GM13976 (cell line): Measurements from ENCODE around the gene TNRC6C.
"Not testable (repeated sequence)": the region's sequence is repeated elsewhere in the genome, so short reads cannot be mapped to it uniquely, and the experiment has no call there.

Source experiments
- DNase-seq: peaks from one replicate; pipeline ENCODE4 v3.0.0; 2012; ENCODE audit warnings: low spot score
- in situ Hi-C: fragments of 300-500 bp; cut with MboI; formaldehyde crosslinking; loops from one replicate; pipeline ENCODE4 v1.12.0; 2022; ENCODE audit warnings: low sequenced_read_pairs, mixed read lengths, inconsistent platforms; ENCODE audit not compliant: unreplicated experiment
- TF ChIP-seq, protein P1 (sequence below): IDR thresholded peaks from 2 replicates; pipeline ENCODE4 v1.5.1; 2012; ENCODE audit warnings: borderline replicate concordance, mild to moderate bottlenecking; ENCODE audit not compliant: insufficient read depth; ENCODE audit errors: extremely low read depth, missing control alignments, control extremely low read depth

The TNRC6C gene

DNA sequence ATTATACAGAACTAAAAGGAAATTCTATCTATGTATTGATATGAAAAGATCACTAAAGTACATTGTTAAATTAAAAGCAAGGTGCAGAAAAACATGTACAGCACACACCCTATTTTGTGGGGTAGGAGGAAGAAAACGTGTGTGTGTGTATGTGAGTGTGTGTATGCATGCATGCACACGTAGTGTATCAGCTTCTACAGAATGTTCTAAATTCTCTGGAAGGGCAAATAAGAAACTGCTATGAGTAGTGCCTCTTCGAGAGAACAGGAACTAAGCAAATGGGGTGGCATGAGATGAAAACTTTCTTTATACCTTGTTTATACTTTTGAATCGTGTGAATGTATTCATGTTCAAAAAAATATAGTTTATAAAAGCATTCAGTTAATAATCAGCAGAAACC, 111.2 kb downstream of the TNRC6C start:
- DNase-seq: no peak
- in situ Hi-C loops: no loop called here
- TF ChIP-seq, protein P1, sequence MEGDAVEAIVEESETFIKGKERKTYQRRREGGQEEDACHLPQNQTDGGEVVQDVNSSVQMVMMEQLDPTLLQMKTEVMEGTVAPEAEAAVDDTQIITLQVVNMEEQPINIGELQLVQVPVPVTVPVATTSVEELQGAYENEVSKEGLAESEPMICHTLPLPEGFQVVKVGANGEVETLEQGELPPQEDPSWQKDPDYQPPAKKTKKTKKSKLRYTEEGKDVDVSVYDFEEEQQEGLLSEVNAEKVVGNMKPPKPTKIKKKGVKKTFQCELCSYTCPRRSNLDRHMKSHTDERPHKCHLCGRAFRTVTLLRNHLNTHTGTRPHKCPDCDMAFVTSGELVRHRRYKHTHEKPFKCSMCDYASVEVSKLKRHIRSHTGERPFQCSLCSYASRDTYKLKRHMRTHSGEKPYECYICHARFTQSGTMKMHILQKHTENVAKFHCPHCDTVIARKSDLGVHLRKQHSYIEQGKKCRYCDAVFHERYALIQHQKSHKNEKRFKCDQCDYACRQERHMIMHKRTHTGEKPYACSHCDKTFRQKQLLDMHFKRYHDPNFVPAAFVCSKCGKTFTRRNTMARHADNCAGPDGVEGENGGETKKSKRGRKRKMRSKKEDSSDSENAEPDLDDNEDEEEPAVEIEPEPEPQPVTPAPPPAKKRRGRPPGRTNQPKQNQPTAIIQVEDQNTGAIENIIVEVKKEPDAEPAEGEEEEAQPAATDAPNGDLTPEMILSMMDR: no peak

DNA sequence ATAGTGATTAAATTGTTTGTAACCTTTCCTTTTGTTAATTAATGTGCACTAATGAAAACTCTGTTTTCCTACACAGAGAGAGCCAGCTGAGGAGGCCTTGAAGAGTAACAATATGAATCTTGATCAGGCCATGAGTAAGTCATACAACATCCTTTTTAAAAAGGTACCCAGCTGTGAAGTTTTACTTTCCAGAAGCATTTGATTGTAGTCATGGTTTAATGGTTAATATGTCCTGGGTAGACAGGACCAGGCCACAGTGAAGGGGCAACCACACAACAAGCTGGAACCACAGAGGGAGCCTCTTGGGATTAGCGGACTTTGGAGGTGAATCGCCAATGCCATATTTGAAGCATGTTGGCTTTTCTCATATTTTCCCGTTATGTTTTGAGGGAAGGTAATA, 114.5 kb downstream of the TNRC6C start:
- TF ChIP-seq, protein P1: no peak
- no peak for DNase-seq
- in situ Hi-C loops: no loop called here

DNA sequence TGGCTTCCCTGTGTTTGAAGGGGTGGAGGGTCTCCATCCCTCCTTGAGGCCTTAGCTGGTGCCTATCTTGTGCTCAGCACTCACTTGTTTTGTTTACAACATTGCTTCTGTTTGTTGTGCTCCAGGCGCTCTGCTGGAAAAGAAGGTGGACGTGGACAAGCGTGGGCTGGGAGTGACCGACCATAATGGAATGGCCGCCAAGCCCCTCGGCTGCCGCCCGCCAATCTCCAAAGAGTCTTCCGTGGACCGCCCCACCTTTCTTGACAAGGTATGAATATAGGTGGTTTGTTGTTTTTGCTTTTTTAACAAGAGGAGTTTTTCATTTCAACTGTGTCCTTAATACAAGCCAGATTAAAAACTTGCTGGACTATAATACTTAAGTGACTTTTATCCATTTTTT, 116.5 kb downstream of the TNRC6C start:
- in situ Hi-C loops: no loop called here
- DNase-seq: no peak
- TF ChIP-seq, protein P1: no peak

DNA sequence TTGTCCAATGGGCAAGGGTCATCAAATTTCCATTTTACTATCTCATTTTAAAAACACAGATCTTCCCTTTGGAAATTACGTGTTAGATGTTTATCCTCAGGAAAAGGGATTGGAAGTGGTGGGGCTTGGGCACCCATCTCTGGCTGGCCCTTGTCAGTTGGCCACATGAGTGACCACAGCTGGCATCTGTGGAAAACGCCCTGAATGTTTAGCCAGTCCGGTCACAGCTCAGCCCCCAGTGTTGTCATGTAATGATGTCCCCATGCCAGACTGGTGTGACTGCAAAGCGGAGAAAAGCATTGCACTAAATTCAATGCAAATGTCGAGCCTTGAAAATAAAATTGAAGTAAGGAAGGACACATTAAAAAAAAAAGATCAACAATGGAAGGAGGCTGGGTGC, 117.0 kb downstream of the TNRC6C start:
- TF ChIP-seq, protein P1: no peak
- no peak for DNase-seq
- in situ Hi-C loops: no loop called here

DNA sequence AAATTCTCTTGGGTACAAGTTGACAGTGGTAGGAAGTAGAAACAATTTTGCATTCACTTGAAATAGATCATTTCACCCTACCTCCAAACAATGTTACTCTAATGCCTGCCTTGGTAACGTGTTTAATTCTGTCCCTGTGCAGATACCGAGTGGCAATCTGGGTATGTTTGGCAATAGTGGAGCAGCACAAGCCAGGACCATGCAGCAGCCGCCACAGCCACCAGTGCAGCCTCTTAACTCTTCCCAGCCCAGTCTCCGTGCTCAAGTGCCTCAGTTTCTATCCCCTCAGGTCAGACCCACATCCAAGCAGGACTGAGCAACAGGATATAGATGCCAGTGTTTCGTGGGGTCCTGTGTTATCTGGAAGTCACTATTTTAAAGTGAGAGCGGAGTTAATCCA, 120.8 kb downstream of the TNRC6C start:
- TF ChIP-seq, protein P1: no peak
- in situ Hi-C loops: no loop called here
- DNase-seq: no peak

DNA sequence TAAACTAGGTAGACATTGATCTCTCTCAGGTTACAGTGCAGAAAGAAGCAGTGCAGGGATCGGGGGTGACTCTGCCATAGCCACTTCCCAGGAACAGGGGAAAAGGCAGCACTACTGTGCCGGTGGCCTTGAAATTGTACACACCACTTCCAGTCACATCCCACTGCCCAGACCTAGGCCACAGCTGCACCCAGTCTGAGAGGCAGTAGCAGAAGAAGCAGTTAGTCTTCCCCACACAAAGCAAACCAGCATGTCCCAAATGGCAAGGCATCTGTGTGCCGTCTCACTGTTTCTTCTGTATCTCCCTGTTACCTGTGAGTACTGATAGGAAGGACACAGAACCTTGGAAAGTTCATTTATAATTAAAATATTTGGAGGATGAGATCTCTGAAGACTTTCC, 123.0 kb downstream of the TNRC6C start:
- DNase-seq: no peak
- in situ Hi-C loops: no loop called here
- TF ChIP-seq, protein P1: no peak

DNA sequence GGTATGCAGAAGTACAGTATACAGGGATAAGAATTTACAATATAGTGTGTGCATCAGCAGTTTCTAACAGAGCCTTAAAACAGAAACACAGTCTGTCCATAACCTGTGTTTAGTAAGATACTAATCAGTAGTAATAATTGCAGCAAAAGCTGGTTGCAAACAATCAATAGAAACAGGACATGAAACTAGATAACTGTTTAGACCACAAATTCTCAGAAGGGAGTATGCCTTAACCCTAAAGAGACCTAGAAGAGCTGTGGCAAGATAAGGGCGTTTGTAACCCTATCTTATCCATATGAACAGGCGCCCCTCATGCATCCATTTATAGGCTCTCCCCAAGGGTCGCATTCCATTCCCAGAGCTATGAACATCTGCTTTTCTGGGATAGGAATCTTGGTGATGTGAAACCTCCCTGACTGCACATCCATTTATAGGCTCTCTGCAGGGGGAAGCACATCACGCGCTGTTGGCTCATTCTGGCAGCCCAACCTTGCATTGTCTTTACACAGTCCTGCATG, 123.9 kb downstream of the TNRC6C start:
- DNase-seq, in situ Hi-C loops: not testable (repeated sequence)
